GM19397 (cell line): ENCODE measurements around the gene ATXN2L.

Experiments
- ATAC-seq: cut with Tn5 transposase; IDR thresholded peaks from one replicate; pipeline ENCODE4 v1.9.1; 2021; ENCODE audit warnings: mild to moderate bottlenecking, moderate library complexity; ENCODE audit not compliant: unreplicated experiment

The ATXN2L gene

GRCh38 chr16:28883221-28883996, 60.6 kb downstream of the ATXN2L start:
- ATAC-seq: no peak

GRCh38 chr16:28884045-28884444, 61.2 kb downstream of the ATXN2L start:
- no peak for ATAC-seq
